ENCODE results near the gene GLI3.

Gene GLI3

DNA sequence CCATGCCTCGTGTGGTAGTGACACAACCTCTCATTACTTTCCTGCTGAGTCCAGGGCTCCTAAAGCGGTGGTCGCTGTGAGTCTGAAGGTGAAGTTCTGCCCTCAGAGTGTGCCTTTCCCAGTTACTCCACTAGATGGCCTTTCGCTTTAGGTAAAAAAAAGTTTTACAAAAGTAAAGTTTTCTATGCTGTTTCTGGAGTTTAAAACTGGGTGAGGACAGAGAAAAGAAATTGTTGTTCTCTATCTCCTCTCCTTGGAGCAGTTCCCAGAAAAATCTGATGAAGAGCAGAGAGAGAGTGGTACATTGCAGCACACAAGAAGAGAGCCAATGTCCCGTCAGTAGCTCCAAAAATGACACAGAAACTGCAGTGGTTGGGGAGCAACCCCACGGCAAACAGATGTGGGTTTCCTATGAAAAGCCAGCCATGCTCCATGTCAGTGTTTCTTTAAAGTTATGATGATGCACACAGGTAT lies 257.1 kb downstream of the GLI3 start:
- H3K4me1 ChIP-seq (ENCODE audit: control insufficient read depth, insufficient read depth, low read length): no peaks in the 10 kb centered on the region
- no peak overlapping the region for H3K4me3 ChIP-seq (ENCODE audit: low read depth, low read length)
- no peak overlapping the region for H3K27ac ChIP-seq (ENCODE audit: extremely low read depth, low read depth, low read length)
- ChIA-PET CTCF (interaction anchor here (0.5 to 8.2 kb wide), 39 partner anchors 9 to 897 kb away, joined by 3 to 117 read pairs (median 4); no protein-coding TSS in a partner anchor), POLR2A (no interaction called here)
- no peaks in the 10 kb centered on the region for H3K9me3 ChIP-seq (ENCODE audit: control insufficient read depth, insufficient read depth, low read depth, low read length)
- H3K36me3 ChIP-seq (ENCODE audit: control insufficient read depth in 2 of 2, insufficient read depth in 1 of 2, low read length in 2 of 2): peaks cover 3 to 35% of the 10 kb centered on the region in 2 experiments; a peak in 2 of 3 replicates
- no peak for TF ChIP-seq ZNF146 (tag by site-specific recombination; IDR thresholded peaks at IDR 0.05)
- no peak for TF ChIP-seq ZNF501 (tag by site-specific recombination; IDR thresholded peaks at IDR 0.05)
- 0 out of 2 replicates have a peak, but pooled peaks have one; percentile 45 for TF ChIP-seq ZNF660 (tag by site-specific recombination; IDR thresholded peaks at IDR 0.05)
- no peak for TF ChIP-seq ZNF19 (tag by site-specific recombination; IDR thresholded peaks at IDR 0.05; ENCODE audit: low read depth)
- no peak for TF ChIP-seq ZBTB21 (tag by site-specific recombination; IDR thresholded peaks at IDR 0.05)
- peak; percentile 61 for TF ChIP-seq ZNF654 (tag by site-specific recombination; IDR thresholded peaks at IDR 0.05; ENCODE audit: low read depth)
- TF ChIP-seq, protein P1, sequence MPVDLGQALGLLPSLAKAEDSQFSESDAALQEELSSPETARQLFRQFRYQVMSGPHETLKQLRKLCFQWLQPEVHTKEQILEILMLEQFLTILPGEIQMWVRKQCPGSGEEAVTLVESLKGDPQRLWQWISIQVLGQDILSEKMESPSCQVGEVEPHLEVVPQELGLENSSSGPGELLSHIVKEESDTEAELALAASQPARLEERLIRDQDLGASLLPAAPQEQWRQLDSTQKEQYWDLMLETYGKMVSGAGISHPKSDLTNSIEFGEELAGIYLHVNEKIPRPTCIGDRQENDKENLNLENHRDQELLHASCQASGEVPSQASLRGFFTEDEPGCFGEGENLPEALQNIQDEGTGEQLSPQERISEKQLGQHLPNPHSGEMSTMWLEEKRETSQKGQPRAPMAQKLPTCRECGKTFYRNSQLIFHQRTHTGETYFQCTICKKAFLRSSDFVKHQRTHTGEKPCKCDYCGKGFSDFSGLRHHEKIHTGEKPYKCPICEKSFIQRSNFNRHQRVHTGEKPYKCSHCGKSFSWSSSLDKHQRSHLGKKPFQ (tag by site-specific recombination; IDR thresholded peaks at IDR 0.05): no peak
- TF ChIP-seq, protein P2, sequence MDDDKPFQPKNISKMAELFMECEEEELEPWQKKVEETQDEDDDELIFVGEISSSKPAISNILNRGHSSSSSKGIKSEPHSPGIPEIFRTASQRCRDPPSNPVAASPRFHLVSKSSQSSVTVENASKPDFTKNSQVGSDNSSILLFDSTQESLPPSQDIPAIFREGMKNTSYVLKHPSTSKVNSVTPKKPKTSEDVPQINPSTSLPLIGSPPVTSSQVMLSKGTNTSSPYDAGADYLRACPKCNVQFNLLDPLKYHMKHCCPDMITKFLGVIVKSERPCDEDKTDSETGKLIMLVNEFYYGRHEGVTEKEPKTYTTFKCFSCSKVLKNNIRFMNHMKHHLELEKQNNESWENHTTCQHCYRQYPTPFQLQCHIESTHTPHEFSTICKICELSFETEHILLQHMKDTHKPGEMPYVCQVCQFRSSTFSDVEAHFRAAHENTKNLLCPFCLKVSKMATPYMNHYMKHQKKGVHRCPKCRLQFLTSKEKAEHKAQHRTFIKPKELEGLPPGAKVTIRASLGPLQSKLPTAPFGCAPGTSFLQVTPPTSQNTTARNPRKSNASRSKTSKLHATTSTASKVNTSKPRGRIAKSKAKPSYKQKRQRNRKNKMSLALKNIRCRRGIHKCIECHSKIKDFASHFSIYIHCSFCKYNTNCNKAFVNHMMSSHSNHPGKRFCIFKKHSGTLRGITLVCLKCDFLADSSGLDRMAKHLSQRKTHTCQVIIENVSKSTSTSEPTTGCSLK (tag by site-specific recombination; IDR thresholded peaks at IDR 0.05): no peak
- TF ChIP-seq ZNF596 (tag by site-specific recombination; IDR thresholded peaks at IDR 0.05): no peak
- TF ChIP-seq ZNF529 (tag by site-specific recombination; IDR thresholded peaks at IDR 0.05; ENCODE audit: insufficient replicate concordance): no peak
- TF ChIP-seq KLF7 (tag by site-specific recombination; IDR thresholded peaks at IDR 0.05; ENCODE audit: borderline replicate concordance): no peak
- TF ChIP-seq ZNF792 (tag by site-specific recombination; IDR thresholded peaks at IDR 0.05): no peak
- no peak for TF ChIP-seq ZNF558 (tag by site-specific recombination; IDR thresholded peaks at IDR 0.05)
- TF ChIP-seq ZSCAN30 (tag by site-specific recombination; IDR thresholded peaks at IDR 0.05): no peak
- no peak for TF ChIP-seq ZNF433 (tag by site-specific recombination; IDR thresholded peaks at IDR 0.05; ENCODE audit: low read depth)
- TF ChIP-seq ZSCAN16 (tag by site-specific recombination; IDR thresholded peaks at IDR 0.05): no peak
- TF ChIP-seq ZBTB20 (tag by site-specific recombination; IDR thresholded peaks at IDR 0.05): peak; percentile 80
- TF ChIP-seq KLF10 (tag by site-specific recombination; IDR thresholded peaks at IDR 0.05): no peak
- TF ChIP-seq ZNF571 (tag by site-specific recombination; IDR thresholded peaks at IDR 0.05): no peak
- TF ChIP-seq ZNF843 (tag by site-specific recombination; IDR thresholded peaks at IDR 0.05): no peak
- TF ChIP-seq GLIS1 (tag by site-specific recombination; IDR thresholded peaks at IDR 0.05): no peak
- no peak for TF ChIP-seq ZNF670 (tag by site-specific recombination; IDR thresholded peaks at IDR 0.05; ENCODE audit: low read depth)
- TF ChIP-seq ZFHX2 (tag by site-specific recombination; conservative IDR thresholded peaks at IDR 0.05): no peak

DNA sequence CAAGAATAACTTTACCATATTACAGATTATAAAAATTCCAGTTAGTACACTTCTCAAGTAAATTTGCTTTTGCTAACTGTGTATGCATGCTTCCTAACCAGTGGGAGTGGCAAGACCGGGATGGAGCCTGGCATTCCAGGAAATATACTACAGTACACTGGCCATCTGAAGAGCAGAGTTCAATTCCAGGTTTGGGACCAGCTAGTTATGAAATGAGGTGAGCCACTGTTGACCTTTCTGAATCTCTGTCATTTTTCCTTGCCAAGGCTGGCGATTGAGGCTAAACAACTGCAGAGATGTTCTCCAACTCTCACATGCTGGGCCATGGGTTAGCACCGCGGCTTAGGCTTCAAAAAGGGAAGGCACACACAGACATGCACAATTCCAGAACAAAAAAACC lies 258.2 kb downstream of the GLI3 start:
- CTCF ChIA-PET: interaction anchor here (0.5 to 8.2 kb wide), 24 partner anchors 8 to 898 kb away, joined by 3 to 117 read pairs (median 4); no protein-coding TSS in a partner anchor
- TF ChIP-seq ZNF521 (tag by site-specific recombination; IDR thresholded peaks at IDR 0.05) (no peak), ZNF423 (tag by site-specific recombination; IDR thresholded peaks at IDR 0.05) (no peak), EGR2 (tag by site-specific recombination; IDR thresholded peaks at IDR 0.05; ENCODE audit: low read depth) (no peak), MYNN (tag by site-specific recombination; IDR thresholded peaks at IDR 0.05; ENCODE audit: borderline replicate concordance) (no peak)

More for the DNA sequence above, 258.2 kb downstream of the GLI3 start:
- Histone ChIP-seq H3K4me1 (ENCODE audit: control insufficient read depth, insufficient read depth, low read length) (no peaks in the 10 kb centered on the region), H3K4me3 (ENCODE audit: low read depth, low read length) (no peak overlapping the region), H3K27ac (ENCODE audit: extremely low read depth, low read depth, low read length) (no peak overlapping the region), H3K9me3 (ENCODE audit: control insufficient read depth, insufficient read depth, low read depth, low read length) (no peaks in the 10 kb centered on the region), H3K36me3 (ENCODE audit: control insufficient read depth in 2 of 2, insufficient read depth in 1 of 2, low read length in 2 of 2) (peaks cover 3 to 40% of the 10 kb centered on the region in 2 experiments; a peak in 2 of 3 replicates)
- POLR2A ChIA-PET: no interaction called here
